PC-9 (cell line): ENCODE results near the gene SERPIND1.

Experiments
- EZH2 ChIP-seq: fragments of 200-600 bp; sonication (generic); IDR thresholded peaks from 2 replicates; pipeline ENCODE4 v1.8.0; 2017; ENCODE audit warnings: antibody characterized with exemption, low read depth
- TF ChIP-seq, protein P1 (sequence below): fragments of 200-600 bp; sonication (generic); conservative IDR thresholded peaks from 2 replicates; pipeline ENCODE4 v1.6.1; 2017; ENCODE audit warnings: mixed run types, antibody characterized with exemption, mild to moderate bottlenecking, moderate library complexity

DNA sequence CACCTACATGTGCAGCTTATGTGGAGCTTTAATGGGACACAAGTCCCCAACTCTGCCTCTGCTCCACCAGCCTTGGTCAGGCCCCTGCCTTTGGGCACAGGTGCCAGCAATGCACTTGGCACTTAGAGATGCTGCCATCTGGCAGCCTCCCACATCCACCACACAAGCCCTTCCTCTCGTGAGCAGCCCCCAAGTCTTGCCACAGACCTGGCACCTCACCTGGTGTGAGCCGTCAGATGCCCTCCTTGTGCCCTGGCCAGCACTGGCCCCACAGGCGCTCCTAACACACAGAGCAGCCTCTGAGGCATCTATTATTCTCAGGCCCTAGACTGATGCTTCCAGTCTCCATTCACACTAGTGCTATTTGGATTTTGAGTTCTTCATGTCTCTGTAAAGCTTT is 24.5 kb upstream of the SERPIND1 start:
- TF ChIP-seq, protein P1, sequence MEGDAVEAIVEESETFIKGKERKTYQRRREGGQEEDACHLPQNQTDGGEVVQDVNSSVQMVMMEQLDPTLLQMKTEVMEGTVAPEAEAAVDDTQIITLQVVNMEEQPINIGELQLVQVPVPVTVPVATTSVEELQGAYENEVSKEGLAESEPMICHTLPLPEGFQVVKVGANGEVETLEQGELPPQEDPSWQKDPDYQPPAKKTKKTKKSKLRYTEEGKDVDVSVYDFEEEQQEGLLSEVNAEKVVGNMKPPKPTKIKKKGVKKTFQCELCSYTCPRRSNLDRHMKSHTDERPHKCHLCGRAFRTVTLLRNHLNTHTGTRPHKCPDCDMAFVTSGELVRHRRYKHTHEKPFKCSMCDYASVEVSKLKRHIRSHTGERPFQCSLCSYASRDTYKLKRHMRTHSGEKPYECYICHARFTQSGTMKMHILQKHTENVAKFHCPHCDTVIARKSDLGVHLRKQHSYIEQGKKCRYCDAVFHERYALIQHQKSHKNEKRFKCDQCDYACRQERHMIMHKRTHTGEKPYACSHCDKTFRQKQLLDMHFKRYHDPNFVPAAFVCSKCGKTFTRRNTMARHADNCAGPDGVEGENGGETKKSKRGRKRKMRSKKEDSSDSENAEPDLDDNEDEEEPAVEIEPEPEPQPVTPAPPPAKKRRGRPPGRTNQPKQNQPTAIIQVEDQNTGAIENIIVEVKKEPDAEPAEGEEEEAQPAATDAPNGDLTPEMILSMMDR, result no peak
- TF ChIP-seq EZH2, result no peak
